GM18511 (cell line): ENCODE data around the gene PLCD1.

ENCODE experiments used
- ATAC-seq: cut with Tn5 transposase; IDR thresholded peaks from one replicate; pipeline ENCODE4 v1.9.1; 2021; ENCODE audit warnings: mild to moderate bottlenecking, moderate library complexity; ENCODE audit not compliant: unreplicated experiment

Gene PLCD1

DNA sequence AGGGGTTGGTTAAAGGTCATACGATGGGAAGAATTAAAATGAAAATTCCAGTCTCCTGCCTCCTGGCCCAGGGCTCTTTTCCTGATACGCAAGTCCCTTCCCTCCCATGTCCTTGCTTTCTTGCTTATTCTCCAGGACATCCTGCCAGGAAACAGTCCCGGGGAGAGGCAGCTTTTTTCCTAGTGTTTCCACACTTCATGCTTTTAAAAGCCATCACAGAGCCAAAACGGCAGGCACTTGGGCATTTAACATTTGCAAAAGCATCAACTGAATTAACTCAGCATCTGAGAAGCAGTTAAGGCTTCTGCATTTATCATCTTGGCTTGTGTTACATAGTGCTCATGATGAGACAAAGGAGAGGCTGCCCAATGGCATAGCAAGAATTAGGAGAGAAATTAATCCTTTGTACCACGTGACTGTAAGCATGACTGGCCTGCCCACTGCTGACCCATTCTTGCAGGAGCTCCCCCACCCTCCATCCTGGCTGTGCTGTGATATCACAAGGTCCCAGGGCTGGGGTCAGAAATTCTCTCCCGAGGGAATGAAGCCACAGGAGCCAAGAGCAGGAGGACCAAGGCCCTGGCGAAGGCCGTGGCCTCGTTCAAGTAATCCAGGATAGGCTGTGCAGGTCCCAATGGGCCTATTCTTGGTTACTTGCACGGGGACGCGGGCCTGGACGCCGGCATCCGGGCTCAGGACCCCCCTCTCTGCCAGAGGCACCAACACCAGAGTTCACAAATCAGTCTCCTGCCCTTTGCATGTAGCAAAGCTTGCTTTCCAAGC is 60.4 kb downstream of the PLCD1 start:
- ATAC-seq: no peak

DNA sequence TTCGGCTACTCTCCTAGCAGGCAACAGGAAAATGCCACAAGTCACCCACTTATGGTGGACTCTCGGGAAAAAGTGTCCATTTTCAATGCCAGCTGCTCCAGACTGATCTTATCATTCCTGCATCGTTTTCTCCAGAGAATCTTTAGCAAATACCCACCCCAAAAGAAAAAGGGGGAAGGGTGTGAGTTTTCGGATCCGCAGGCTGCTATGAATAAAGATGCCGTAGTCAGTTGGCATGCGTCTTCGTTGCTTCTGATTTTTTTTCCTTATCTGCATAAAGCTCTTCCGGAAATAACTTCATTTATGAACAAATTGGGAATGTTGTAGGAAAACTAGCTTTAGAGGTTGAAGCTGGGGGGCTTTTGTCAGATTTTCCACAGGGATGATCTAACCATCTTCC is 61.2 kb downstream of the PLCD1 start:
- no peak for ATAC-seq

DNA sequence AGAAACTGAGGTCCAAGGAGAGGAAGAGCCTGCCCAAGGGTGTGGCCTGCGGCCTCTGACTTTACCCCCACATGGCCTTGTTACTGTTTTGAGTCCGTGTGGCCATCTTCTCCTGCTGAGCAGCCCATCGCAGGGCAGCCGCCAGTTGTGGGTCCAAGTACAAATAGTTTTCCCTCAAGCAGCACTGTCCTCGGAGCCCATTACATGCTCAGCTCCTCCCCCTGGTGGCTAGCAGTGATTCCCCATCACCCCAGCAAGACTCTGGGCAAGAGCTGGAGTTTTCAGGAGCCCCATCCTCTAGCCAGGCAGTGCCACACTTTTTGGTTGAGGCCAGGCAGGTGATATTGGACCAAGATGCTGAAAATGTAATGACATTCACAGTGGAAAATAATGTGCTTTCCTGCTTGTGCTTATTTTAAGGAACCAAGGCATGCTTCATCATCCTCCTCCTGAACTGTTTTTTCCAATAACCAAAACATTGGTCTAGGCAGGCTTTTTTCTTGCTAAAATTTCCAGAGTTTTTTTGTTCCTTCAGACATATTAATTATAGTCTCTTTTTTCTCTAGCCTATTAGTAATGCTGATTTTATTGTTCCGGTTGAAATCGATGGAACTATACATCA is 62.1 kb downstream of the PLCD1 start:
- ATAC-seq: peak; percentile 75

DNA sequence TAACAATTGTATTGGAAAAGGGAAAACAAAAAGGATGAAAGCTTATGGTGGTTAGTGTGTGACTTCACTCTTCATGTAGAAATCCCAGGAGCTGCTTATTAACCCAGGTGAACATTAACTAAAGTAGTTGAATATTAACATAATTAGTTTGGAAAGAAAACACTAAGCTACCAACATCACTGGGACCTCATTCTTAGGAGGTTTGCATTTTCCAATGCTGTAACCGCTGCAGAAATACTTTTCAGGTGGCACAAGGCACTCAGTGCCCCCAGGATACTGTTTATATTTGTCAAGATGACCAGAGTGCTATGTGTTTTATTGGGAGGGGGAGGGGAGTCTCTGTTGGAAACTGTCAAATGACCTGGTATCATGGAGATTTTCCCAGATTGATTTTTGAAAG is 64.7 kb downstream of the PLCD1 start:
- no peak for ATAC-seq

DNA sequence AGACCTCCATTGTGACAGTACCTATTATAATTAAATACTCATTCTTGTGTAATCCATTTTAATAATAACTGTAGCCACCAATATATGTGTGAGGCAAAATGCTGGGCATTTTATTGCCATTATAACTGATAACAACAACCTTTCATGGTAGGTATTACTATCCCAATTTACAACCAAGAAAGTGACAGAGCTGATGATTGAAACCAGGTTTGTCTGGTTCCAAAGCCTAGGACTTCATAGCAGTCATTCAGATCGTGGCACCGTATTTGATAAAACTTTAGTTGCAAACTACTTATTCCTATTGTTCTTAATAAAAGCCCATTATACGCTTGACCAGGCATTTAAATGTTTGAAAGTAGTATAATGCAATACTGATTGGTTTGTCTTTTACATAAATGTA is 65.3 kb downstream of the PLCD1 start:
- no peak for ATAC-seq

DNA sequence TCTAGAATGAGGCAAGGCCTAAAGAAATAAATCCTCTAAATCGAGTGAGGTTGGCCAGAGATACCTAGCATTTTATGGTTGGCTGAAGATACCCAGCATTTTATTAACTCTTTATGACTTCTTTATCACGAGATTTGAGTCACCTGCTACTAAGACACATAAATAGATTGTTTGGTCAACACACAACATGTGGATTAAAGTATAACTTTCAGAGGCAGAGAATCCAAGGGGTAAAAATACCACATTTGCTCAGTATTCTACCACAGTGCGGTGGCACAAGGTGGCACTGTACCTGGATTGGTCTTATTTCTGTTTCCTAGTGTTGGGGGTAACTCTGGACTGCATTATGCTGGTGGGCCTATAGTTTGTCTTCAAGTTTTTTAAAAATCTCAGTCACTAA is 65.8 kb downstream of the PLCD1 start:
- no peak for ATAC-seq

DNA sequence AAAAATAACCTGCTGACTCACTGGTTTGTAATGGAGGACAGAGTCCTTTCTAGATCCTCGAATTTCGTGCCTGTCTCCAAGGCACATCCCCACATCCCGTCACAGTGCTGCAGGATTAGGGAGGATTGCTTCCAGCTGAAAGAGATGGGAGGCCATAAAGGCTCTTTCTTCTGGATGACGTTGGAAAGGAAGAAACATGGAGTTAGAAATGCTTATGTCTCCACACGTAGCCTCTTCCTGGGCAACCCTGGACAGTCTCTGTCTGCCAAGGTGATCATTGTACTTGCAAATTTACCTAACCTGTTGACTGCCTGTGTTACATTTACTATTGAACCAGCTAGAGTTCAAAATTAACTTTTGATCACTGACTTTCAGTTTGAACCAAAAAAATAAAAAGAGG is 66.4 kb downstream of the PLCD1 start:
- no peak for ATAC-seq

DNA sequence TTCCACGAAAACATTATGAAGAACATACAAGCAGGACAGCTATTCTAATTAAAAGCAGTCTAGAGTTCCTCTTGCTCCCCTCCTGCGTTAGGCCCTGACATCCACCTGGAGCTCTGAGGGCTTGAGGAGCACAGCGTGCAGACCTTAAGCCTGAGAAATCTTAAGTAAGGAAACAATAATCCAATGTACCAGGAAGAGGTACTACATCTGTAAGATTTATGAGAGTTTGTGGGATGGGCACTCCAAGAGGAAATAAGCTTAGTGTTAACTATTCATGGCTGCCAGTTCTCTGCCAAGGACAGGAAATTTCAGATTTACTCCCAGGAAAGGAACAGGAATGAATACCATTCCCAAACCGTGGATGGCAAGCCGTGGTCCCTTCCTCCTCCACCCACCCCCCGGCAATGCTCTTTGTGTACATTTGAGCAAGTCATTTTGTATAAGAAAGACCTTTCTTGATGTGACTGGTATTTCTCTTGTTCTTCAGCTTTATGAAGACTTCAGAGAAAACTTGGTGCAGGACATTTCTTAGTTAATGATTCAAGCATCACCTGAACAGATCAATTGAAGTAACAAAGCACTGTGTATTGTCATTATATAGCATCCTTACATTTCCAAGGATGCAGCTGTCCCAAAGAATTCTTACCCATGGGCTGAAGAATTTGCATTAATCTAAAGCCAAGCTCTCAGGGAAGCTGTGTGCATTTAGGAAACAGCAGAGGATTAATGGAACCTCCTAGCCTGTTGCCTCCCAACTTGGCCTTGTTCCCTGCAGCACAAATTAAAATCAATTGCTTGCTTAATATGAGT is 67.6 kb downstream of the PLCD1 start:
- no peak for ATAC-seq

DNA sequence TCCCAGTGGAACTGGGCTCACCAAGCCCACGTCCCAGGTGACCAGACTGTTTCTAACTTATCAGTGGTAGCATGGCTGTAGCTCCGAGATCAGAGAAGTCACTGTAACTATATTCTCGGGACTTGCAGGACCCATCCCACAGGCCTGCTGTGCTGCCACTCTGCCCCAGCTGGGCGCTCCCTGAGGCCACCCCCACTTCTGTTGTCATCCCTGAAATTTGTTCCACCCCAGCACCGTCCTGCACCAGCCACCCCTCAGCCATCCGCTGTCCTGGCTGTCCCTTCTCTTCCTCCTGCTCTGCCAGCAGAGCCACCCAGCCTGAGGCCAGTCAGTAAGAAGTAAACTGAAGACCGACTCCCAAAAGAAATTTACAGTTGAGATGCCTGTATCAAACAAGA is 71.9 kb downstream of the PLCD1 start:
- ATAC-seq: no peak
